Stimulated activated CD8-positive, alpha-beta memory T cell treated with anti-CD3 and anti-CD28 coated beads, Interleukin-7, amount 100 ng/mL, for 4 hours (primary cell): Measurements from ENCODE around the gene SUSD4.

Source experiments
- DNase-seq, 2 donors: peaks; one replicate each; pipeline ENCODE4 v3.0.0-alpha.2; 2020; ENCODE audit warnings: low read depth in 2 of 2

SUSD4 gene

GRCh38 chr1:223186800-223187199 is 177.2 kb downstream of the SUSD4 start:
- DNase-seq, result no peak

GRCh38 chr1:223183268-223183862 is 180.6 kb downstream of the SUSD4 start:
- DNase-seq, result no peak

GRCh38 chr1:223180731-223181321 is 183.2 kb downstream of the SUSD4 start:
- DNase-seq, result no peak

GRCh38 chr1:223179786-223180185 is 184.2 kb downstream of the SUSD4 start:
- no peak for DNase-seq

- no peak for DNase-seq
Observed at GRCh38 chr1:223179280-223179679, 184.7 kb downstream of the SUSD4 start.

- no peak for DNase-seq
Observed at GRCh38 chr1:223177681-223178080, 186.3 kb downstream of the SUSD4 start.

- no peak for DNase-seq
Observed at GRCh38 chr1:223176437-223176836, 187.5 kb downstream of the SUSD4 start.

GRCh38 chr1:223175633-223176032 is 188.3 kb downstream of the SUSD4 start:
- no peak for DNase-seq

GRCh38 chr1:223175032-223175431 is 188.9 kb downstream of the SUSD4 start:
- no peak for DNase-seq
